HG03565 (cell line): ENCODE measurements around the gene KRTAP9-4.
"Not testable (repeated sequence)": the region's sequence is repeated elsewhere in the genome, so short reads cannot be mapped to it uniquely, and the experiment has no call there.

Experiments
- ATAC-seq: cut with Tn5 transposase; IDR thresholded peaks from one replicate; pipeline ENCODE4 v1.9.1; 2021; ENCODE audit warnings: mild to moderate bottlenecking, moderate library complexity; ENCODE audit not compliant: unreplicated experiment

KRTAP9-4 gene

GRCh38 chr17:41263212-41263611 lies 13.7 kb downstream of the KRTAP9-4 start:
- ATAC-seq, result no peak

GRCh38 chr17:41264599-41264998 lies 15.1 kb downstream of the KRTAP9-4 start:
- no peak for ATAC-seq

- ATAC-seq, result no peak
Observed at GRCh38 chr17:41265078-41265477, 15.6 kb downstream of the KRTAP9-4 start, which contains the start of gene KRTAP9-6. Gene KRTAP9-6 (plus strand): TSS chr17:41265378. CDS start chr17:41265378, 0 bp downstream.

GRCh38 chr17:41267711-41268110 lies 18.2 kb downstream of the KRTAP9-4 start:
- no peak for ATAC-seq

- not testable (repeated sequence) for ATAC-seq
Observed at GRCh38 chr17:41271323-41271722, 21.8 kb downstream of the KRTAP9-4 start.

DNA sequence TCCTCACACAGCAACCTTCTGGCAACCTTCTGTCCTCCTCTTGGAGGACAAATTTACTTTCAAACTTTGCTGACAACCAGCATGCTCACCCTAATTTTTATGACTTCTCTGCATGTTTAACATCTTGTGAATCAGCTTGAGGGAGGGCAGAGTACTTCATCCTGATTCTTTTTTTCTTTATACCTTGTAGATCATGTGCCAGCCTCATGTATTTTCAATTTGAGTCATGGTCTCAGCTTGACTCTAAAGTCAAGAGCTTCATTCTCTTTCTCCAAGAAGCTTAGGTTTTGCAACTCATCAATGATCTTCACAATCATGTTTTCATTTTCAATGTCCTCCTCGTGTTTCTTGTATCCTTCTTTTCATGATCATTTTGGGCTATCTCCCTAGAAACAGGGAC lies 22.4 kb downstream of the KRTAP9-4 start:
- no peak for ATAC-seq

DNA sequence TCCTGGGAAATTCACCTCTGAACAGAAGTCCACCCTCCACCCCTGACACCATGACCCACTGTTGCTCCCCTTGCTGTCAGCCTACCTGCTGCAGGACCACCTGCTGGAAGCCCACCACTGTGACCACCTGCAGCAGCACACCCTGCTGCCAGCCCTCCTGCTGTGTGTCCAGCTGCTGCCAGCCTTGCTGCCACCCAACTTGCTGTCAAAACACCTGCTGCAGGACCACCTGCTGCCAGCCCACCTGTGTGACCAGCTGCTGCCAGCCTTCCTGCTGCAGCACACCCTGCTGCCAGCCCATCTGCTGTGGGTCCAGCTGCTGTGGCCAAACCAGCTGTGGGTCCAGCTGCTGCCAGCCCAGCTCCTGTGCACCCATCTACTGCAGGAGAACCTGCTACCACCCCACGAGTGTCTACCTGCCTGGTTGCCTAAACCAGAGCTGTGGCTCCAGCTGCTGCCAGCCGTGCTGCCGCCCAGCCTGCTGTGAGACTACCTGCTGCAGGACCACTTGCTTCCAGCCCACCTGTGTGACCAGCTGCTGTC lies 26.2 kb downstream of the KRTAP9-4 start, which contains the start of gene KRTAP9-7:
KRTAP9-7 (plus strand) TSS at position 51 of the 543 bp plus-strand sequence; CDS start at position 51, 0 bp downstream.
- not testable (repeated sequence) for ATAC-seq

- ATAC-seq, result no peak
Observed at GRCh38 chr17:41278176-41278955, 28.9 kb downstream of the KRTAP9-4 start.

DNA sequence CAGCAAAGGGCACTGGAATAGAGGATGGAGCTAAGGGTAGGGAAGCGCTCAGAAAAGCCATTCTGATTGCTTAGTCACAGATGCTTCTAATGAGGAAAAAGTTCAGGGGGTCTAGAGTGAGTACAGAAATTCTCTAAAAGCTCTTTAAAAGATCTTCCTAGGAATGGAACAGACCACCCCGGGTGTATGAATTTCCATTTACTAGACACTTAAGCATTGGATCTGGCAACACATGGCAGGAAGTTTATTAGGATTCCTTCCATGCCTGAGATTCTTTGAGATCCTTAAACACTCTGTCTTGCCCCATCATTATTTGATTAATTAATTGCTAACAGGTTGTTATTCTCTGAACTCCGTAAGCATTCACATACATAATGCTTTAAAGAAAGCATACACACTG lies 34.6 kb downstream of the KRTAP9-4 start:
- ATAC-seq, result no peak

DNA sequence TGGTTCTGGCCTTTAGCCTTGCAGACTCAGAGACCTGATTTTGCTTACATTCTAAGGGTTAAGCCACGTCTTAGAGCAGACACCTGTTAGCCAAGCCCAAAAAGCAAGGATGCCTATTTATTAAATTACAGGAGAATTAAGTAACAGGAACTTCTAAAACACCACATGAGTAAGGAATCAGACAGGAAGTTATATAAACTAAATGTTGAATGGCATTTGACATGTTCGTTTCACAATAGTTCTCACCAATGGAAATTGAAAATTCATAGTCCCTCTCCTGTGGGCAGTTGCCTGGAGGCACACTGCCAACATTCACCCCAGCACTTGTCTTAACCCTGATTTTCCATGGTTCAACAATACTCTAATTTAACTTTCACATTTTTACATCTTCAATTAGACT lies 35.1 kb downstream of the KRTAP9-4 start:
- no peak for ATAC-seq

GRCh38 chr17:41287050-41287449 lies 37.6 kb downstream of the KRTAP9-4 start:
- ATAC-seq, result no peak

- no peak for ATAC-seq
Observed at GRCh38 chr17:41294016-41294415, 44.5 kb downstream of the KRTAP9-4 start.

- ATAC-seq, result no peak
Observed at GRCh38 chr17:41296846-41297245, 47.4 kb downstream of the KRTAP9-4 start.

- no peak for ATAC-seq
Observed at GRCh38 chr17:41298458-41299135, 49.1 kb downstream of the KRTAP9-4 start.
